H9 (cell line): Measurements from ENCODE around the gene TBX19. TPM values are rescaled to one million over a fixed set of nuclear protein-coding genes. Genes with fewer than 3 reads are reported as not detected.

Source experiments
- DNase-seq: peaks from one replicate; pipeline ENCODE4 v3.0.0-alpha.2; 2017
- H2AFZ ChIP-seq: one replicate; pipeline ENCODE4 v1.6.1; 2013; ENCODE audit warnings: mild to moderate bottlenecking, low read length, control low read depth, moderate library complexity
- H2AK5ac ChIP-seq: 2 replicates; pipeline ENCODE4 v1.6.1; 2013; ENCODE audit warnings: low read length, control low read depth, mixed read lengths; ENCODE audit not compliant: insufficient read length
- H2BK120ac ChIP-seq: one replicate; pipeline ENCODE4 v1.6.1; 2013; ENCODE audit warnings: low read depth, mild to moderate bottlenecking, low read length, control low read depth, inconsistent platforms; ENCODE audit not compliant: poor library complexity, severe bottlenecking
- H2BK12ac ChIP-seq: 2 replicates; pipeline ENCODE4 v1.6.1; 2013; ENCODE audit warnings: low read length, control low read depth, mixed read lengths, low read depth; ENCODE audit not compliant: insufficient read length
- H2BK15ac ChIP-seq: 2 replicates; pipeline ENCODE4 v1.6.1; 2013; ENCODE audit warnings: low read depth, low read length, control low read depth
- H2BK20ac ChIP-seq: one replicate; pipeline ENCODE4 v1.6.1; 2013; ENCODE audit warnings: low read depth, mild to moderate bottlenecking, low read length, control low read depth, inconsistent platforms; ENCODE audit not compliant: poor library complexity, severe bottlenecking
- H2BK5ac ChIP-seq: 2 replicates; pipeline ENCODE4 v1.6.1; 2013; ENCODE audit warnings: low read length, control low read depth, mixed read lengths; ENCODE audit not compliant: insufficient read length
- H3K14ac ChIP-seq: 2 replicates; pipeline ENCODE4 v1.6.1; 2013; ENCODE audit warnings: low read length, control low read depth; ENCODE audit not compliant: insufficient read depth
- H3K18ac ChIP-seq: 2 replicates; pipeline ENCODE4 v1.6.1; 2013; ENCODE audit warnings: low read depth, mild to moderate bottlenecking, mixed read lengths, low read length, control low read depth; ENCODE audit not compliant: insufficient read length
- H3K23ac ChIP-seq: 2 replicates; pipeline ENCODE4 v1.6.1; 2013; ENCODE audit warnings: low read length, control low read depth, mixed read lengths, low read depth; ENCODE audit not compliant: insufficient read length
- H3K23me2 ChIP-seq: 2 replicates; pipeline ENCODE4 v1.6.1; 2013; ENCODE audit warnings: low read depth, mild to moderate bottlenecking, mixed read lengths, low read length, control low read depth; ENCODE audit not compliant: insufficient read length, poor library complexity, severe bottlenecking
- H3K27ac ChIP-seq: 2 replicates; pipeline ENCODE4 v1.5.1; 2013; ENCODE audit warnings: low read length, control low read depth, mixed read lengths, low read depth; ENCODE audit not compliant: insufficient read length
- H3K27me3 ChIP-seq: 2 replicates; pipeline ENCODE4 v1.6.1; 2013; ENCODE audit warnings: low read length, control low read depth, inconsistent platforms; ENCODE audit not compliant: insufficient read depth
- H3K4ac ChIP-seq: 2 replicates; pipeline ENCODE4 v1.6.1; 2013; ENCODE audit warnings: low read depth, mild to moderate bottlenecking, control low read depth, inconsistent platforms, low read length, moderate library complexity
- H3K4me1 ChIP-seq: 2 replicates; pipeline ENCODE4 v1.6.1; 2013; ENCODE audit warnings: low read length, control low read depth, inconsistent platforms; ENCODE audit not compliant: insufficient read depth
- H3K4me2 ChIP-seq: 2 replicates; pipeline ENCODE4 v1.6.1; 2013; ENCODE audit warnings: low read length, control low read depth, mixed read lengths; ENCODE audit not compliant: insufficient read length, insufficient read depth
- H3K56ac ChIP-seq: 2 replicates; pipeline ENCODE4 v1.6.1; 2013; ENCODE audit warnings: low read depth, mild to moderate bottlenecking, mixed read lengths, low read length, control low read depth; ENCODE audit not compliant: insufficient read length
- H3K79me1 ChIP-seq: 2 replicates; pipeline ENCODE4 v1.6.1; 2013; ENCODE audit warnings: low read depth, mild to moderate bottlenecking, moderate library complexity, low read length, control low read depth, inconsistent platforms; ENCODE audit not compliant: insufficient read depth, poor library complexity, severe bottlenecking
- H3K79me2 ChIP-seq: 2 replicates; pipeline ENCODE4 v1.6.1; 2013; ENCODE audit warnings: low read length, control low read depth, inconsistent platforms; ENCODE audit not compliant: insufficient read depth
- H3K9ac ChIP-seq: 2 replicates; pipeline ENCODE4 v1.6.1; 2013; ENCODE audit warnings: low read length, control low read depth, mixed read lengths; ENCODE audit not compliant: insufficient read length; ENCODE audit errors: extremely low read depth
- H3K9me3 ChIP-seq: one replicate; pipeline ENCODE4 v1.6.1; 2013; ENCODE audit warnings: low read depth, low read length, inconsistent platforms; ENCODE audit not compliant: control insufficient read depth
- H3T11ph ChIP-seq: one replicate; pipeline ENCODE4 v1.6.1; 2013; ENCODE audit warnings: mild to moderate bottlenecking, low read length, control low read depth, inconsistent platforms
- H4K20me1 ChIP-seq: one replicate; pipeline ENCODE4 v1.6.1; 2013; ENCODE audit not compliant: control insufficient read depth, insufficient read length, insufficient read depth
- H4K5ac ChIP-seq: 2 replicates; pipeline ENCODE4 v1.6.1; 2013; ENCODE audit warnings: low read depth, mild to moderate bottlenecking, mixed read lengths, low read length, control low read depth; ENCODE audit not compliant: insufficient read length
- H4K8ac ChIP-seq: replicated peaks from 2 replicates; pipeline ENCODE4 v1.6.1; 2013; ENCODE audit warnings: low read length, control low read depth, mixed read lengths, low read depth; ENCODE audit not compliant: insufficient read length
- H4K91ac ChIP-seq: 2 replicates; pipeline ENCODE4 v1.6.1; 2013; ENCODE audit warnings: low read depth, mild to moderate bottlenecking, moderate library complexity, mixed read lengths, low read length, control low read depth; ENCODE audit not compliant: insufficient read length
- H3K27ac Mint-ChIP-seq, 3 experiments: 2 replicates in 2 of 3; 3 replicates in 1 of 3; pipeline ENCODE4 v1.8.0; 2020 to 2021; ENCODE audit warnings: mixed read lengths in 3 of 3, mild to moderate bottlenecking in 1 of 3, moderate library complexity in 1 of 3
- H3K27me3 Mint-ChIP-seq: 2 replicates; pipeline ENCODE4 v1.8.0; 2021; ENCODE audit warnings: low read depth, mild to moderate bottlenecking, moderate library complexity, mixed read lengths
- H3K36me3 Mint-ChIP-seq, 3 experiments: 2 replicates in 2 of 3; 3 replicates in 1 of 3; pipeline ENCODE4 v1.8.0; 2020 to 2021; ENCODE audit warnings: low read depth in 3 of 3, mixed read lengths in 3 of 3; ENCODE audit not compliant: insufficient read depth in 1 of 3
- H3K4me1 Mint-ChIP-seq, 2 experiments: 2 replicates each; pipeline ENCODE4 v1.8.0; 2020; ENCODE audit warnings: mixed read lengths in 2 of 2
- H3K4me3 Mint-ChIP-seq, 2 experiments: 2 replicates in 1 of 2; 3 replicates in 1 of 2; pipeline ENCODE4 v1.8.0; 2020 to 2021; ENCODE audit warnings: mild to moderate bottlenecking in 2 of 2, mixed read lengths in 2 of 2, moderate library complexity in 1 of 2
- H3K9me3 Mint-ChIP-seq, 2 experiments: 2 replicates in 1 of 2; 3 replicates in 1 of 2; pipeline ENCODE4 v1.8.0; 2020; ENCODE audit warnings: mild to moderate bottlenecking in 2 of 2, mixed read lengths in 2 of 2, moderate library complexity in 1 of 2
- WGBS: extraction: QIAGEN DNeasy Blood & Tissue Kit; methylation state at CpG from one replicate; pipeline ENCODE4 v1.1.7; 2013; ENCODE audit warnings: missing lambda C conversion rate, low lambda C conversion rate, mixed read lengths; ENCODE audit not compliant: insufficient read length; ENCODE audit errors: extremely low coverage; 5-methylcytosine and 5-hydroxymethylcytosine counted together
- total RNA-seq: library from RNA; stranded (reverse); gene quantifications from 2 replicates; pipeline ENCODE4 v1.2.1, GENCODE V29; 2021
- TF ChIP-seq, protein P1 (sequence below): fragments of 200-600 bp; sonication (generic); conservative IDR thresholded peaks from 3 replicates; pipeline ENCODE4 v1.8.0; 2021; ENCODE audit warnings: antibody characterized with exemption, mild to moderate bottlenecking

TBX19 gene
- total RNA-seq, 1 experiment from 2014 or later: 0.48 TPM

DNA sequence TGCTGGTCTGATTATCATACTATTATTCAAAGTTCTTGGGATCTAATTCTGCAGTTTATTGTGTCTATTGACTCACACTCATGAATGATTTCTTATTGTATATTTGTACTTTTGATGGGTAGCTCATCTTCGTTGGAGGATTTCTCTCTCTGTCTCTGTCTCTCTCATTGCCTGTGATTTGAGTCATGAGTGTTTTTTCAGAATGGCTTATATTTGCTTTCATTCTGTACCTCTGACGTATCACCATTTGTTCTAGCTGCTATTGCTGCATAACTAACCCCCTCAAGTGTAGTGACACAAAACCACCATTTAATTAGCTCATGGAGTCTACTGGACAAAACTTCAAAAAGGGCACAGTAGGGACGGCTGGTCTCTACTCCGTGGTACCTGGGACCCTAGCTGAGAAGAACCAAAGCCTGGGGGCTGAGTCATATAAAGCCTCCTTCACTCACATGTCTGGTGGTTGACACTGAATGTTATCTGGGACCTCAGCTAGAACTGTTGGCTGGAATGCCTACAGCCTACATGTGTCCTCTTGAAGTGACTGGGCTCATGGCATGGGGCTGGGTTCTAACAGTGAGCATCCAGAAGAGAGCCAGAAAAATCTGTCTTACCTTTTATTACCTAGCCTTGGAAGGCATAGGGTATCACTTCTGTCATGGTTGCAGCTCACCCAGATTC, 44.2 kb downstream of the TBX19 start:
- TF ChIP-seq, protein P1, sequence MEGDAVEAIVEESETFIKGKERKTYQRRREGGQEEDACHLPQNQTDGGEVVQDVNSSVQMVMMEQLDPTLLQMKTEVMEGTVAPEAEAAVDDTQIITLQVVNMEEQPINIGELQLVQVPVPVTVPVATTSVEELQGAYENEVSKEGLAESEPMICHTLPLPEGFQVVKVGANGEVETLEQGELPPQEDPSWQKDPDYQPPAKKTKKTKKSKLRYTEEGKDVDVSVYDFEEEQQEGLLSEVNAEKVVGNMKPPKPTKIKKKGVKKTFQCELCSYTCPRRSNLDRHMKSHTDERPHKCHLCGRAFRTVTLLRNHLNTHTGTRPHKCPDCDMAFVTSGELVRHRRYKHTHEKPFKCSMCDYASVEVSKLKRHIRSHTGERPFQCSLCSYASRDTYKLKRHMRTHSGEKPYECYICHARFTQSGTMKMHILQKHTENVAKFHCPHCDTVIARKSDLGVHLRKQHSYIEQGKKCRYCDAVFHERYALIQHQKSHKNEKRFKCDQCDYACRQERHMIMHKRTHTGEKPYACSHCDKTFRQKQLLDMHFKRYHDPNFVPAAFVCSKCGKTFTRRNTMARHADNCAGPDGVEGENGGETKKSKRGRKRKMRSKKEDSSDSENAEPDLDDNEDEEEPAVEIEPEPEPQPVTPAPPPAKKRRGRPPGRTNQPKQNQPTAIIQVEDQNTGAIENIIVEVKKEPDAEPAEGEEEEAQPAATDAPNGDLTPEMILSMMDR: no peak
- Histone ChIP-seq H3K4me2 (no peak overlapping the region), H3K79me1 (no peaks in the 10 kb centered on the region), H2AK5ac (no peak overlapping the region), H2BK120ac (no peak overlapping the region), H2BK5ac (no peak overlapping the region), H3K23me2 (no peaks in the 10 kb centered on the region), H4K5ac (no peak overlapping the region), H4K20me1 (no peaks in the 10 kb centered on the region), H2BK20ac (no peak overlapping the region), H3K9me3 (no peaks in the 10 kb centered on the region), H3T11ph (no peak overlapping the region), H3K18ac (no peak overlapping the region), H3K79me2 (no peaks in the 10 kb centered on the region), H3K14ac (no peak overlapping the region), H3K4ac (no peak overlapping the region), H2BK15ac (no peak overlapping the region), H3K9ac (no peak overlapping the region), H2BK12ac (no peak overlapping the region), H4K8ac (no peak overlapping the region), H4K91ac (no peak overlapping the region), H3K27me3 (no peaks in the 10 kb centered on the region), H3K4me1 (peaks cover 3% of the 10 kb centered on the region; the same call in 1 of the 2 replicates), H3K56ac (no peak overlapping the region), H2AFZ (no peak overlapping the region), H3K27ac (no peak overlapping the region), H3K23ac (no peak overlapping the region)
- no peaks in the 10 kb centered on the region for H3K27me3 Mint-ChIP-seq
- no peak for DNase-seq
- H3K27ac Mint-ChIP-seq: no peak overlapping the region
- no peak overlapping the region for H3K4me3 Mint-ChIP-seq
- WGBS: no CpG with 5 or more reads among the region's 4 CpGs
- peaks cover 4% of the 10 kb centered on the region in 2 experiments; a peak in 4 of 5 replicates for H3K9me3 Mint-ChIP-seq
- peaks cover 2 to 8% (median 4%) of the 10 kb centered on the region in 3 experiments; a peak in 4 of 7 replicates for H3K36me3 Mint-ChIP-seq
- H3K4me1 Mint-ChIP-seq: peaks cover 15 to 17% of the 10 kb centered on the region in 2 experiments
